Measurements from ENCODE around the gene TSPAN18. TPM values are rescaled to one million over a fixed set of nuclear protein-coding genes. Genes with fewer than 3 reads are reported as not detected.

The TSPAN18 gene
- total and polyA plus RNA-seq, 2 experiments from 2014 or later, result 6.0 to 10.6 TPM

DNA sequence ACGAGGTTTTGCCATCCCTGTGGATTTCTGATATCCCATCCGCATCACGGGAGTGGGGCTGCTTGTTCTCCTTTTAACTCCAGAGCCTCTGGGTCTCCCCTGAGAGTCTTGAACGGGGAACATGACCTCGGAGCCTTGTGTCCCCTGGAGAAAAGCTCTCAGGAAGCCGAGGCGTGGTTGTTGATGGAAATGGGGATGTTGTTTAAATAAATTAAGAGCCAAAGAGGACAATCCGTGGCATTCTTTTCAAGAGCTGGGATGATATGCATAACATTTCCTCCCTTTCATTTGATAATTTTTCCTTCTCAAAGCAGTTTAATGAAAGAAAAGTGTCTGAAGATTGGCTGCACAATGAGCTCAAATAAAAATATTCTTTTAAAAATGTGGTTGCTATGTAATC lies 14.2 kb downstream of the TSPAN18 start:
- H4K20me1 ChIP-seq (replicated peaks; ENCODE audit: insufficient read depth), result no peaks in the 10 kb centered on the region
- H3K4me3 Mint-ChIP-seq, result peak overlapping the region; percentile 43; the same call in 1 of the 3 replicates
- DNase-seq (ENCODE audit: low spot score), result peak; percentile 60

GRCh38 chr11:44741976-44742375 lies 15.2 kb downstream of the TSPAN18 start:
- Histone ChIP-seq H3K4me2 (peak overlapping the region; percentile 55), H4K20me1 (replicated peaks; ENCODE audit: insufficient read depth) (no peaks in the 10 kb centered on the region), H3K36me3 (ENCODE audit: insufficient read depth) (peaks cover 7% of the 10 kb centered on the region; the same call in 1 of the 2 replicates), H3K4me1 (ENCODE audit: insufficient read depth) (peaks cover 63% of the 10 kb centered on the region), H3K4me3 (0 out of 2 replicates have a peak overlapping the region, but pooled peaks have one; percentile 4), H3K27ac (ENCODE audit: low read depth) (peak overlapping the region; percentile 46; the same call in 1 of the 2 replicates), H3K27me3 (ENCODE audit: insufficient read depth) (peaks cover 15% of the 10 kb centered on the region; the same call in 1 of the 2 replicates), H3F3A (replicated peaks; ENCODE audit: low read depth) (no peaks in the 10 kb centered on the region), H3K79me2 (replicated peaks; ENCODE audit: insufficient read depth) (no peaks in the 10 kb centered on the region), H2AFZ (no peak overlapping the region), H3K9me2 (ENCODE audit: insufficient read depth) (no peaks in the 10 kb centered on the region)
- peak; percentile 57 for DNase-seq (ENCODE audit: low spot score)
- no peaks in the 10 kb centered on the region; the same call in 1 of the 3 replicates for H3K9me3 Mint-ChIP-seq
- peak overlapping the region; percentile 23; the same call in 1 of the 3 replicates for H3K4me3 Mint-ChIP-seq
- peaks cover 4% of the 10 kb centered on the region for H3K36me3 Mint-ChIP-seq (ENCODE audit: low read depth)
- peaks cover 70% of the 10 kb centered on the region for H3K4me1 Mint-ChIP-seq
- no peak overlapping the region for H3K27ac Mint-ChIP-seq
- no peak; the same call in 2 of the 3 replicates for ATAC-seq
- H3K27me3 Mint-ChIP-seq (ENCODE audit: insufficient read depth, low read depth, poor library complexity), result peaks cover 12% of the 10 kb centered on the region
- TF ChIP-seq NANOG (IDR thresholded peaks at IDR 0.05; ENCODE audit: borderline replicate concordance) (no peak), POLR2AphosphoS5 (IDR thresholded peaks at IDR 0.05; ENCODE audit: low read depth) (no peak), STAT1 (IDR thresholded peaks at IDR 0.05; ENCODE audit: unreplicated experiment) (no peak), EZH2 (IDR thresholded peaks at IDR 0.05; ENCODE audit: low read depth, unreplicated experiment) (no peak), ZNF331 (CRISPR knock-in tag; IDR thresholded peaks at IDR 0.05; ENCODE audit: low read depth) (no peak), JUNB (IDR thresholded peaks at IDR 0.05; ENCODE audit: unreplicated experiment) (no peak), EZH2phosphoT487 (IDR thresholded peaks at IDR 0.05; ENCODE audit: unreplicated experiment) (no peak), CREB1 (CRISPR knock-in tag; IDR thresholded peaks at IDR 0.05; ENCODE audit: low read depth) (no peak)
- TF ChIP-seq, protein P1, sequence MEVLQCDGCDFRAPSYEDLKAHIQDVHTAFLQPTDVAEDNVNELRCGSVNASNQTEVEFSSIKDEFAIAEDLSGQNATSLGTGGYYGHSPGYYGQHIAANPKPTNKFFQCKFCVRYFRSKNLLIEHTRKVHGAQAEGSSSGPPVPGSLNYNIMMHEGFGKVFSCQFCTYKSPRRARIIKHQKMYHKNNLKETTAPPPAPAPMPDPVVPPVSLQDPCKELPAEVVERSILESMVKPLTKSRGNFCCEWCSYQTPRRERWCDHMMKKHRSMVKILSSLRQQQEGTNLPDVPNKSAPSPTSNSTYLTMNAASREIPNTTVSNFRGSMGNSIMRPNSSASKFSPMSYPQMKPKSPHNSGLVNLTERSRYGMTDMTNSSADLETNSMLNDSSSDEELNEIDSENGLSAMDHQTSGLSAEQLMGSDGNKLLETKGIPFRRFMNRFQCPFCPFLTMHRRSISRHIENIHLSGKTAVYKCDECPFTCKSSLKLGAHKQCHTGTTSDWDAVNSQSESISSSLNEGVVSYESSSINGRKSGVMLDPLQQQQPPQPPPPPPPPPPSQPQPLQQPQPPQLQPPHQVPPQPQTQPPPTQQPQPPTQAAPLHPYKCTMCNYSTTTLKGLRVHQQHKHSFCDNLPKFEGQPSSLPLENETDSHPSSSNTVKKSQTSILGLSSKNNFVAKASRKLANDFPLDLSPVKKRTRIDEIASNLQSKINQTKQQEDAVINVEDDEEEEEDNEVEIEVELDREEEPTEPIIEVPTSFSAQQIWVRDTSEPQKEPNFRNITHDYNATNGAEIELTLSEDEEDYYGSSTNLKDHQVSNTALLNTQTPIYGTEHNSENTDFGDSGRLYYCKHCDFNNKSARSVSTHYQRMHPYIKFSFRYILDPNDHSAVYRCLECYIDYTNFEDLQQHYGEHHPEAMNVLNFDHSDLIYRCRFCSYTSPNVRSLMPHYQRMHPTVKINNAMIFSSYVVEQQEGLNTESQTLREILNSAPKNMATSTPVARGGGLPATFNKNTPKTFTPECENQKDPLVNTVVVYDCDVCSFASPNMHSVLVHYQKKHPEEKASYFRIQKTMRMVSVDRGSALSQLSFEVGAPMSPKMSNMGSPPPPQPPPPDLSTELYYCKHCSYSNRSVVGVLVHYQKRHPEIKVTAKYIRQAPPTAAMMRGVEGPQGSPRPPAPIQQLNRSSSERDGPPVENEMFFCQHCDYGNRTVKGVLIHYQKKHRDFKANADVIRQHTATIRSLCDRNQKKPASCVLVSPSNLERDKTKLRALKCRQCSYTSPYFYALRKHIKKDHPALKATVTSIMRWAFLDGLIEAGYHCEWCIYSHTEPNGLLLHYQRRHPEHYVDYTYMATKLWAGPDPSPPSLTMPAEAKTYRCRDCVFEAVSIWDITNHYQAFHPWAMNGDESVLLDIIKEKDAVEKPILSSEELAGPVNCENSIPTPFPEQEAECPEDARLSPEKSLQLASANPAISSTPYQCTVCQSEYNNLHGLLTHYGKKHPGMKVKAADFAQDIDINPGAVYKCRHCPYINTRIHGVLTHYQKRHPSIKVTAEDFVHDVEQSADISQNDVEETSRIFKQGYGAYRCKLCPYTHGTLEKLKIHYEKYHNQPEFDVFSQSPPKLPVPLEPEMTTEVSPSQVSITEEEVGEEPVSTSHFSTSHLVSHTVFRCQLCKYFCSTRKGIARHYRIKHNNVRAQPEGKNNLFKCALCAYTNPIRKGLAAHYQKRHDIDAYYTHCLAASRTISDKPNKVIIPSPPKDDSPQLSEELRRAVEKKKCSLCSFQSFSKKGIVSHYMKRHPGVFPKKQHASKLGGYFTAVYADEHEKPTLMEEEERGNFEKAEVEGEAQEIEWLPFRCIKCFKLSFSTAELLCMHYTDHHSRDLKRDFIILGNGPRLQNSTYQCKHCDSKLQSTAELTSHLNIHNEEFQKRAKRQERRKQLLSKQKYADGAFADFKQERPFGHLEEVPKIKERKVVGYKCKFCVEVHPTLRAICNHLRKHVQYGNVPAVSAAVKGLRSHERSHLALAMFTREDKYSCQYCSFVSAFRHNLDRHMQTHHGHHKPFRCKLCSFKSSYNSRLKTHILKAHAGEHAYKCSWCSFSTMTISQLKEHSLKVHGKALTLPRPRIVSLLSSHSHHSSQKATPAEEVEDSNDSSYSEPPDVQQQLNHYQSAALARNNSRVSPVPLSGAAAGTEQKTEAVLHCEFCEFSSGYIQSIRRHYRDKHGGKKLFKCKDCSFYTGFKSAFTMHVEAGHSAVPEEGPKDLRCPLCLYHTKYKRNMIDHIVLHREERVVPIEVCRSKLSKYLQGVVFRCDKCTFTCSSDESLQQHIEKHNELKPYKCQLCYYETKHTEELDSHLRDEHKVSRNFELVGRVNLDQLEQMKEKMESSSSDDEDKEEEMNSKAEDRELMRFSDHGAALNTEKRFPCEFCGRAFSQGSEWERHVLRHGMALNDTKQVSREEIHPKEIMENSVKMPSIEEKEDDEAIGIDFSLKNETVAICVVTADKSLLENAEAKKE (CRISPR knock-in tag; IDR thresholded peaks at IDR 0.05), result no peak
- TF ChIP-seq, protein P2, sequence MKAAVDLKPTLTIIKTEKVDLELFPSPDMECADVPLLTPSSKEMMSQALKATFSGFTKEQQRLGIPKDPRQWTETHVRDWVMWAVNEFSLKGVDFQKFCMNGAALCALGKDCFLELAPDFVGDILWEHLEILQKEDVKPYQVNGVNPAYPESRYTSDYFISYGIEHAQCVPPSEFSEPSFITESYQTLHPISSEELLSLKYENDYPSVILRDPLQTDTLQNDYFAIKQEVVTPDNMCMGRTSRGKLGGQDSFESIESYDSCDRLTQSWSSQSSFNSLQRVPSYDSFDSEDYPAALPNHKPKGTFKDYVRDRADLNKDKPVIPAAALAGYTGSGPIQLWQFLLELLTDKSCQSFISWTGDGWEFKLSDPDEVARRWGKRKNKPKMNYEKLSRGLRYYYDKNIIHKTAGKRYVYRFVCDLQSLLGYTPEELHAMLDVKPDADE (IDR thresholded peaks at IDR 0.05), result no peak

More for the DNA sequence above, 14.2 kb downstream of the TSPAN18 start:
- Histone ChIP-seq H2AFZ (no peak overlapping the region), H3K27me3 (ENCODE audit: insufficient read depth) (peaks cover 15% of the 10 kb centered on the region; the same call in 1 of the 2 replicates), H3K4me3 (peak overlapping the region; percentile 20), H3K36me3 (ENCODE audit: insufficient read depth) (peaks cover 7% of the 10 kb centered on the region; the same call in 1 of the 2 replicates), H3K9me2 (ENCODE audit: insufficient read depth) (no peaks in the 10 kb centered on the region), H3K27ac (ENCODE audit: low read depth) (peak overlapping the region; percentile 48; the same call in 1 of the 2 replicates), H3K79me2 (replicated peaks; ENCODE audit: insufficient read depth) (no peaks in the 10 kb centered on the region; the same call in 1 of the 2 replicates), H3F3A (replicated peaks; ENCODE audit: low read depth) (no peaks in the 10 kb centered on the region), H3K4me2 (peak overlapping the region; percentile 45), H3K4me1 (ENCODE audit: insufficient read depth) (peaks cover 67% of the 10 kb centered on the region)
- H3K9me3 Mint-ChIP-seq, result no peaks in the 10 kb centered on the region; the same call in 1 of the 3 replicates
- TF ChIP-seq JUNB (IDR thresholded peaks at IDR 0.05; ENCODE audit: unreplicated experiment), result no peak
- peak; percentile 59; the same call in 1 of the 2 replicates for TF ChIP-seq NANOG (IDR thresholded peaks at IDR 0.05; ENCODE audit: borderline replicate concordance)
- peaks cover 15% of the 10 kb centered on the region for H3K27me3 Mint-ChIP-seq (ENCODE audit: insufficient read depth, low read depth, poor library complexity)
- peak; percentile 24; the same call in 2 of the 3 replicates for ATAC-seq
- H3K4me1 Mint-ChIP-seq, result peaks cover 79% of the 10 kb centered on the region
- H3K36me3 Mint-ChIP-seq (ENCODE audit: low read depth), result peaks cover 4% of the 10 kb centered on the region
- no peak overlapping the region; the same call in 1 of the 2 replicates for H3K27ac Mint-ChIP-seq

Data from GM23338 (cell line).